Measurements from ENCODE around the gene NEK7.

DNA sequence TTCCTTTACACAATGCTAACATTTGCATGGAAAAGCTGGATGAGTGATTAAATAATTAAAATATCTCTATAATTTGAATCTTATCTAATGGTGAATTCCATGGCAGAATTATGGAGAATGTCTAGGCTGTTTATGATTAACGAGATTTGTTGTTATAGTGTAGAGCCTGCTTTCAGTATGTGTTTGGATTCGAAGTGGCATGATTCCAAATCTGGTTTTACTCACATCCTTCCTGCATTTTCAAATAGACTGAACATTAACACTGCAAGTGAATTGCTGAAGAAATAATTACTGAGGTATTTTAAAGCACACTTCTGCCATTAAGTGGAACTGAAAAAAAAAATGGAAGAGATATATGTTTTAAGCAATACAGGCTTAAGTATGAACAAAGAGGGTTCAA, 5.1 kb upstream of the NEK7 start:
- no peak for TF ChIP-seq CTCF (IDR thresholded peaks at IDR 0.05)
- no peak for TF ChIP-seq POLR2A (IDR thresholded peaks at IDR 0.05)

All from lower leg skin (tissue), 3 donors.